Natural killer cell (primary cell): Measurements from ENCODE around the gene KPNA3. TPM values are rescaled to one million over a fixed set of nuclear protein-coding genes. Genes with fewer than 3 reads are reported as not detected.
"Not testable (repeated sequence)": the region's sequence is repeated elsewhere in the genome, so short reads cannot be mapped to it uniquely, and the experiment has no call there.

Experiments
- ATAC-seq, 3 donors: fragments of 150-1000 bp in 2 of 3; fragments of 200-7000 bp in 1 of 3; cut with Tn5 transposase; 1 replicate in 1 of 3; 2 replicates in 2 of 3; pipeline ENCODE4 v1.10.0; 2021; ENCODE audit warnings: mild to moderate bottlenecking in 2 of 3, moderate library complexity in 2 of 3
- DNase-seq, 2 donors: peaks; one replicate each; pipeline versions ENCODE4 v3.0.0 to v3.0.0-alpha.2; 2013 to 2021; ENCODE audit warnings: mixed read lengths in 1 of 2
- H3K27ac ChIP-seq: one replicate; pipeline ENCODE4 v1.5.1; 2013; ENCODE audit warnings: mild to moderate bottlenecking, low read length
- H3K27me3 ChIP-seq: one replicate; pipeline ENCODE4 v1.6.1; 2013; ENCODE audit warnings: low read length; ENCODE audit not compliant: control insufficient read depth, insufficient read depth
- H3K36me3 ChIP-seq: one replicate; pipeline ENCODE4 v1.6.1; 2013; ENCODE audit warnings: low read length; ENCODE audit not compliant: control insufficient read depth, insufficient read depth
- H3K4me1 ChIP-seq: one replicate; pipeline ENCODE4 v1.6.1; 2013; ENCODE audit warnings: low read length; ENCODE audit not compliant: control insufficient read depth, insufficient read depth
- H3K4me3 ChIP-seq: one replicate; pipeline ENCODE4 v1.5.1; 2013; ENCODE audit warnings: low read length
- H3K9me3 ChIP-seq: one replicate; pipeline ENCODE4 v1.6.1; 2013; ENCODE audit warnings: low read length; ENCODE audit not compliant: control insufficient read depth, insufficient read depth
- H3K27ac Mint-ChIP-seq, 2 donors: one replicate each; pipeline ENCODE4 v1.8.0; 2022; ENCODE audit warnings: mild to moderate bottlenecking in 2 of 2, mixed read lengths in 2 of 2, moderate library complexity in 1 of 2
- H3K27me3 Mint-ChIP-seq, 2 donors: one replicate each; pipeline ENCODE4 v1.8.0; 2022; ENCODE audit warnings: low read depth in 2 of 2, mixed read lengths in 2 of 2
- H3K36me3 Mint-ChIP-seq: one replicate; pipeline ENCODE4 v1.8.0; 2022; ENCODE audit warnings: mixed read lengths
- H3K4me1 Mint-ChIP-seq, 2 donors: one replicate each; pipeline ENCODE4 v1.8.0; 2022; ENCODE audit warnings: mixed read lengths in 2 of 2
- H3K4me3 Mint-ChIP-seq: one replicate; pipeline ENCODE4 v1.8.0; 2022; ENCODE audit warnings: mild to moderate bottlenecking, moderate library complexity, mixed read lengths
- H3K9me3 Mint-ChIP-seq, 2 donors: one replicate each; pipeline ENCODE4 v1.8.0; 2022; ENCODE audit warnings: mixed read lengths in 2 of 2
- CTCF ChIP-seq: fragments of 200-600 bp; IDR thresholded peaks from one replicate; pipeline ENCODE4 v1.8.0; 2022; ENCODE audit warnings: antibody characterized with exemption
- WGBS: methylation state at CpG from one replicate; pipeline ENCODE4 v1.1.7; 2013; ENCODE audit warnings: missing lambda C conversion rate; ENCODE audit not compliant: insufficient coverage; 5-methylcytosine and 5-hydroxymethylcytosine counted together
- intact Hi-C: fragments of 100-400 bp; cut with micrococcal nuclease; formaldehyde crosslinking; loops from one replicate; pipeline ENCODE4 v1.14.2; 2022
- total RNA-seq, 4 donors: library from RNA; stranded (reverse); fragments of 120-200 nt in 1 of 4; gene quantifications; one replicate each; pipeline versions ENCODE4 v1.2.3 to v1.2.4, GENCODE V29; 2013 to 2022

KPNA3 gene
- total RNA-seq, 3 donors from 2014 or later (not counting 1 experiment from before 2014, with no cell fraction given) = 27.8 to 35.5 (median 29.8) TPM

- Mint-ChIP-seq H3K9me3 (peaks cover 2 to 9% of the 10 kb centered on the region in 2 donors), H3K27me3 (no peaks in the 10 kb centered on the region), H3K27ac (no peak overlapping the region), H3K4me3 (no peak overlapping the region), H3K36me3 (peaks cover 23% of the 10 kb centered on the region), H3K4me1 (peaks cover 0 to 5% of the 10 kb centered on the region in 2 donors)
- Histone ChIP-seq H3K4me1 (no peaks in the 10 kb centered on the region), H3K4me3 (no peak overlapping the region), H3K9me3 (peaks cover under 1% of the 10 kb centered on the region), H3K27me3 (no peaks in the 10 kb centered on the region), H3K27ac (no peak overlapping the region), H3K36me3 (peaks cover 31% of the 10 kb centered on the region)
- WGBS = 100% methylated on average over 2 of the region's 2 CpGs
- no peak for ATAC-seq
- DNase-seq = no peak
- no peak for TF ChIP-seq CTCF
- intact Hi-C loops = no loop called here
Observed at GRCh38 chr13:49711218-49711863, 81.1 kb downstream of the KPNA3 start.

GRCh38 chr13:49704264-49704663, 88.2 kb downstream of the KPNA3 start:
- ATAC-seq, H3K27me3 ChIP-seq: not testable (repeated sequence)

GRCh38 chr13:49701491-49701890, 91.0 kb downstream of the KPNA3 start:
- no peak for TF ChIP-seq CTCF
- no peaks in the 10 kb centered on the region for H3K9me3 ChIP-seq
- intact Hi-C loops = no loop called here
- Mint-ChIP-seq H3K4me1 (no peaks in the 10 kb centered on the region), H3K9me3 (no peaks in the 10 kb centered on the region), H3K36me3 (peaks cover 11% of the 10 kb centered on the region), H3K27ac (no peak overlapping the region), H3K27me3 (no peaks in the 10 kb centered on the region), H3K4me3 (no peak overlapping the region)
- no peak for DNase-seq
- H3K4me1 ChIP-seq = no peaks in the 10 kb centered on the region
- H3K27me3 ChIP-seq = no peaks in the 10 kb centered on the region
- no peak overlapping the region for H3K4me3 ChIP-seq
- peaks cover 30% of the 10 kb centered on the region for H3K36me3 ChIP-seq
- ATAC-seq = no peak
- no peak overlapping the region for H3K27ac ChIP-seq

More at GRCh38 chr13:49704264-49704663, 88.2 kb downstream of the KPNA3 start:
- DNase-seq, H3K9me3 Mint-ChIP-seq, intact Hi-C loops, H3K4me3 Mint-ChIP-seq, H3K27me3 Mint-ChIP-seq, H3K27ac ChIP-seq, H3K9me3 ChIP-seq, H3K27ac Mint-ChIP-seq, H3K4me3 ChIP-seq, H3K4me1 ChIP-seq, H3K4me1 Mint-ChIP-seq: not testable (repeated sequence)
- H3K36me3 Mint-ChIP-seq = peaks cover 11% of the 10 kb centered on the region
- no CpG with 5 or more reads among the region's 7 CpGs for WGBS
- peaks cover 45% of the 10 kb centered on the region for H3K36me3 ChIP-seq

- intact Hi-C loops = no loop called here
- H3K27ac ChIP-seq = no peak overlapping the region
- Mint-ChIP-seq H3K27ac (no peak overlapping the region), H3K4me1 (no peaks in the 10 kb centered on the region), H3K4me3 (no peak overlapping the region), H3K36me3 (peaks cover 11% of the 10 kb centered on the region), H3K27me3 (no peaks in the 10 kb centered on the region), H3K9me3 (no peaks in the 10 kb centered on the region)
- DNase-seq (no peak), ATAC-seq (no peak)
- no peaks in the 10 kb centered on the region for H3K9me3 ChIP-seq
- TF ChIP-seq CTCF = no peak
- no peak overlapping the region for H3K4me3 ChIP-seq
- H3K4me1 ChIP-seq = no peaks in the 10 kb centered on the region
- H3K36me3 ChIP-seq = peaks cover 15% of the 10 kb centered on the region
- H3K27me3 ChIP-seq = no peaks in the 10 kb centered on the region
- WGBS = 100% methylated on average over 1 of the region's 3 CpGs
Observed at GRCh38 chr13:49697468-49697867, 95.0 kb downstream of the KPNA3 start.
